ENCODE data around the gene B4GALT4.
"Not testable (repeated sequence)": the region's sequence is repeated elsewhere in the genome, so short reads cannot be mapped to it uniquely, and the experiment has no call there.

B4GALT4 gene

DNA sequence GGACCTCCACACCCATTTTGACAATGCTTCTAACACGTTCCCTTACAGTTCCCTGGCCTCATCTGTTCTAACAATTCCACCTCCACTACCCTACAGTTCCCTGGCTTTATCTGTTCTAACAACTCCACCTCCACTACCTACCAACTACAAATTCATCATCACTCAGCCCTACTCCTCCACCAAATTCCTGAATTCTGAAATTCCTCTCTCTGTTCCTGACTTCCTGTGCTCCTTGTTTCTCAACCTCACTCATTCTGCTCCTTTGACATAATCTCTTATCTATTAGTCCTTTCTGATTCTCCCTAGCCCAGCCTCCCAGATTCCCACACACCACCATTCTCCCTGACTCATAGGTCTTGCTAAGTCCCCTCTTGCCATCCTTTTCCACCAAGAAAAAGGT is 44.8 kb downstream of the B4GALT4 start:
- no peak for DNase-seq (ENCODE audit: low read depth, low spot score)

DNA sequence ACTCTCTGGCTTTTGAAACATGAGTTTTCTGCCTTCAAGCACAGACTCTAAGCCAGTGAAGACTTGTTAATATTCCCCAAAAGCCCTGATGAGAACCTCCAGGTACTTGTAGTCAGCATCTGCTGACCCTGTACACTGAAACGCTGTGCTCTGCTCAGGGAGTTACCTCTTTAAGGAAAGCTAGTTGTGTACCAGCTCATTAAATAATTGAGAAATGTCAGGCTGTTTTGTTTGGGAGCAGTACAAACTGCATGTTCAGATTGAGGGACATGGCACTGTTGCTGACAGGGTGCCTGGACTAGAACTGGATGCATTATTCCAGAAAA is 45.6 kb downstream of the B4GALT4 start:
- no peak for DNase-seq (ENCODE audit: low read depth, low spot score)

DNA sequence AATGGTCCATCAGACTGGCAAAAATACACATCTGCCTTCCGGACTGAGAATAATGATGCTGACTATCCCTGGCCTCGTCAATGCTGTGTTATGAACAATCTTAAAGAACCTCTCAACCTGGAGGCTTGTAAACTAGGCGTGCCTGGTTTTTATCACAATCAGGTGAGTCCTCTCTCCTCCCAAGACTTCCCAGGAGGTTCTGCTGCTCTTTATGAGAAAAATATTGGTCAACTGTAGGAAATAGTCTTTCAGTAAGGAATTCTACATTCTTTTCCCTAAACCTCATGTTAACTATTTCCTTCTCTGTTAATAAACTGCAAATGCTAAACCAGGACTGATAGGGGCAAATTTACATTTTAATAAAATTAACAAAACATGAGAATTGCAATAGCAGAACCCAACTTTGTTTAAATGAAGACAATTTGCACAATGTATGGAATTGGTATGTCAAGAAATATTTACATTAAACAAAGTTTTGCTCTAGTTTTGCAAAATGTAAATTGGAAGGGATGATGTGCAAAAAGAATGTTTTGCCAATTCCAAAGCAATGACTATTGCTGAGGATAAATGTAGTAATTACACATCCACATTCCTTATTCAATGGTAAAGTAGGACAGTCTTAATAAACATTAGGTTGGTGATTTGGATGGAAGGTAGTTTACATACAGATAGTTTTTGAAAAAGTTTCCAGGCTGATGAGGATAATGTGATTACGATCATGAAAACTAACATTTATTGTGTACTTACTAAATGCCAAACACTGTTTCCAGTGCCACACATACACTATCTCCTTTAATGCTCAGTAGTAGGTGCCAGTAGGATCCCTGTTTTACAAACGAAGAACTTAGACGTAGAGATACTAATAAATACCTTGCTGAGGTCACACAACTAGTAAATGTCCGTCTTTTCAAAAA is 46.2 kb downstream of the B4GALT4 start:
- no peak for DNase-seq (ENCODE audit: low read depth, low spot score)

DNA sequence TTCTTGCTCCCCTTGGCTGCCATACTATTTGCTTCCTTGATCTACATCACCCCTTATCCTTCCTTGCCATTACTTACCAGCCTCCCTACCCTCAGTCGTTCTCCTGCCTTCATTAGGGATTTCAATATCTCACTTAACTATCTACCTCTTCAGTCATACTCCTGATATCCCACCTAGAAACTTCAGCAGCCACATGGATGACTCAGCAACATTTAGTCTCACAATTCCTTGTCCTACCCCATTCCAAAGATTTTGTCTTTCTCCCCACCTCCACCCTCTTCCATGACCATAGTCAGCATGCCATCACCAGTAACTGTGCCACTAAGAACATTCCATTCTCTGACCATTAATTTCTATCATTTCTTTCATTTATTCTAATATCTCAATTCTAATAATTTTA is 48.9 kb downstream of the B4GALT4 start:
- no peak for DNase-seq (ENCODE audit: low read depth, low spot score)

DNA sequence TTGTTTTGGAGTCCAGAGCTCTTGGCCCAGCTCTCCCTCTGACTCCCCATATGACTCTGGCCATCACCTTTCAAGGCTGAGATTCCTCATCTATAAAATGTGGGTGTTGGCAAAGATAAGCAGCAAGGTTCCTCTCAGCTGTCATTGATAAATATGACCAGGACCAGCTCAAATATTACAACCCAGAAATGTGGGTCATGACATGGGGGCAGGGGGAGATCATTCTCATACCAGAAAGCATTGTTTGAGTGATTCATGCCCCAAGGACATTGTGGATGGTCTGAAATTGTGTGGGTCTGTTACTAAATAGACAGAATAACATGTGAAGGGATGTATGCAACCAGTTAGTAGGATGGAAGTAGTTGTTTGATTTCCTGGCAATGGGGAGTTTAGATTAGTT is 53.4 kb downstream of the B4GALT4 start:
- DNase-seq (ENCODE audit: low read depth, low spot score) = no peak

DNA sequence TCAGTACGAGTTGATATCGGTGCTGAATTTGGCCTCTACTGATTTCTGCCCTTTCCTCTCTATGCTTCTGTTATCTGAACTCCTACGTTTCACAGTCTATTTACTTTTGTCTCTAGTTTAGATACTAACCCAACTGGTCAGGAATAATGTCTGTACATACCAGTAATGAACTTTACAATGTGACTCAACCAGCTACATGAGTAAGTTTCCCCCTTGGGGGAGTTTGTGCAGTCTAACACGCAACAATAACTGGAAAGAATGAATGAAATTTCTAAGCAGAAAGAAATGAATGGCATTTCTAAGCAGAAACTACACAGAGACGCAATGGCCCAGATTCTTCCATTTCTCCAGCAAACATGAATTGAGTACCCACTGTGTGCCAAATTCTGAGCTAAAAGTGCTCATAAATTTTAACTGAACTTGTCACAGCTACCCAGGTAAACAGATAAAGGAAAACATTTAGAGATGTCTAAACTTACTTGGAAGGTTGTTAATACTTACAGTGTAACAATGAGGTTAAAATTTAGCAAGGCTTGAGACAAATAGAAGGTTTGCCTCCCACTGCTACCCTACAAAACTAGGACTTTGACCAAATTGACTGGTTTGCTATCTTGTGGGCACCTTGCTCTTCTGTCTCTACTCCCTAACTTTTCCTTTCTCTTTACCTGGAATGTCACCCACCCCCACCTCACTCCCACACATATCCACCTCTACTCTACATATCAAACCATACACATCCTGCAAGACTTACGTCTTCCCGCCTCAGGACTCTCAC is 55.7 kb downstream of the B4GALT4 start:
- no peak for DNase-seq (ENCODE audit: low read depth, low spot score)

DNA sequence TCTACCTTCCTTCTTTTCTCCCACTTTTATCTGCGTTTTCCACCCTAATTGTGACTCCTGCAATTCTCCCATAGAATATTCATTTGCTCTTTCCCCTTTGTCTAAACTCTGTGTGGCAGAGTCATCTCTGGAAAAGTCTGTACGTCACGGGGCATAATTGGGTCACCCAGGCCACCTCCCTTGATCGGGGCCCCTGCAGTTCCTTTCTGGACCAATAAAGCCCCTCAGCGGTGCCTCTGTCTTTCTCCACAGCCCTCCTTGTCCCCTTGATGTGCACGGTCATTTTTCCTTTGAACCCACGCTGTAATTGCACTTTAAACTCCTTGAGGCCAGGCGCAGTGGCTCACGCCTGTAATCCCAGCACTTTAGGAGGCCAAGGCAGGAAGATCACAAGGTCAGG is 56.6 kb downstream of the B4GALT4 start:
- DNase-seq (ENCODE audit: low read depth, low spot score) = no peak

DNA sequence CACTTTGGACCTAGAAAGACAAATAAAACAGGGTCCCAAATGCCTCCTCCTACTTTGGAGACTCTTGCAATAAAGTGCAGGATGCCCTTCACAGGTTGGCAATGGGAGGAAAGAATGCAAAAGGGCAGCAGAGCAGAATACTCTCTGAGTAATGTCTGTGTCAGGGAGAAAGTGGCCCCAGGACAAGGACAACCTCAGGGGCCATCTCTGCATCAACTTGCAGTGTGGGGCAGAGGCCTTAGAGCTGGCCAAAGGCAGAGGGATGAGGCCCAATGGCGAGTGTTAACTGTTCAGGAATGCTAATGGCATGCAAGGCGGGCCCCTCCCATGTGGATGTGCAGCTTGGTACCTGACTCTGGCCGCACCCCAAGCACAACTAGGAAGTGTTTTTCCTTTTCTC is 58.9 kb downstream of the B4GALT4 start:
- DNase-seq (ENCODE audit: low read depth, low spot score) = no peak

DNA sequence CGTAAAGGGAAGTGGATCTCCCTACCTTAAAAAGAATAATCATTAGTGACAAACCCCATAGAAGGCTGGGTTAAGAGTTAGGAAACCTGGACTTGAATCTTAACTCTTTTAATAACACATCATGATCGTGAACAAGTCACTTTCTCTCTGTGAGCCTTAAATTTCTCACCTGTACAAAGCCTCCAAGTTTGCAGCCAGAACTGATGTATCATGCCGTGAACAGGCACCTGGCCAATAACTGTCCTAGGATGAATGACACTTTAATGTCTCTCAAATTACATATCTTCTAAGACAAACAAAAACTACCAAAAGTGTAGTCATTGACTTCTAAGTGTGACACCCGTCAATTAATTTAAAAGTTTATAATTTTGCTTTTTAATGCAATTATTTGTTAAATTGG is 63.4 kb downstream of the B4GALT4 start:
- no peak for DNase-seq (ENCODE audit: low read depth, low spot score)

DNA sequence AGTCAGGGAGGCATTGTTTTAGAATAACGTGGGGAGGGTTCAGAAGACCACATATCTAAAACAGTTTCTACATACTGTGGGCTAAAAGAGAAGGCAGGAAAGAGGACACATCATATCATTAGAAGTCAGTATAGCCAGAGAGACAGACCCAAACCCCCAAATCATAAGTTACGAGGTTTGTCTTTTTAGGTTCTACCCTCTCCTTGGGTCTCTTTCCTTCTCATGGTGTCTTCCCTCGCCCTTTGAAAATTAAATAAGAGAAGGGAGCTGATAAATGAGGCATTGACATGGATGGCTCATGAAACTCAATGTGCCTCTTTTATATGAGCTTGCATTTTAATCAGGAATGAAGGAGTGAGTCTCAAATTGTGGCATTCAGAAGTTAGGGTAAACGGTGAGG is 63.9 kb downstream of the B4GALT4 start:
- no peak for DNase-seq (ENCODE audit: low read depth, low spot score)

DNA sequence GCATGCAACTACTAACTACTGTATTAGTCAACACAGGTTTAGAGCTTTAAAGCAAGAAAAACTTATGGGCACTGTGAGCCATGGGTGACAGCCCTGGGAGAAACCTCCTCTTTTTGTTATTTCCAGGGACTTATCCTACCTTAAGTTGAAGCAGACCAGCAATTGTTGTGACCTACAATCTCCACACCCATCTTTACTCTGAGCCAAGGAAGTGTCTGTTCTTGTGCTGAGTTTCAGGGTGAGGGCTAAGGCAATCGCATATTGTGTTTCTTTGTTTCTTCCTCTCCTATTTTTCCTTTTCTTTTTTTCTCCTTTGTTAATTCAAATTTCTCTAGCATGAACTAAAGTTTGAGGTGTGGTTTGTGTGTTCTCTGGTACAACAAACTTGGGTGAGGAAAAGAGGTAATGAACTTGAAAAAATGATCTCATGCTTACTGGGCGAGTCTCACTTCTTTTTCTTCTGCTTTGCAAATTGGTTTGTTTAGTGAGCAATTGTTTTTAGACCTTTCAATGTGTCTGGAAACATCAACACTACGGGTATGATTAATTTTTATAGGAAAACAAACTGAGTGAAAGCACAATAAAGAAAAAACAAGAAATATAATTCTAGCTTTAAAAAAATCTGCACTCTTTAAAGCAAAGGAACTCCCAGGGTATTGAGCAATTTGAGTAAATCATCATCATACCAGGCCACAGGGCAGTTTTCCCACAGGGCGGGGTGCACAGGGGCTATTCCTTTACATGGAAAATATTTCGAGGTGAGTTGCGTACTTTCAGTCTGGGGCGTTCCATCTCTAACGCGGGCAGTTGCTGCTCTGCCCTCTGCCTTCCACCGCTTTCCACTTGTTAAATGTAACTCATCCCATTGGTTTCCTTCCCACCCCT is 64.6 kb downstream of the B4GALT4 start:
- no peak for DNase-seq (ENCODE audit: low read depth, low spot score)

DNA sequence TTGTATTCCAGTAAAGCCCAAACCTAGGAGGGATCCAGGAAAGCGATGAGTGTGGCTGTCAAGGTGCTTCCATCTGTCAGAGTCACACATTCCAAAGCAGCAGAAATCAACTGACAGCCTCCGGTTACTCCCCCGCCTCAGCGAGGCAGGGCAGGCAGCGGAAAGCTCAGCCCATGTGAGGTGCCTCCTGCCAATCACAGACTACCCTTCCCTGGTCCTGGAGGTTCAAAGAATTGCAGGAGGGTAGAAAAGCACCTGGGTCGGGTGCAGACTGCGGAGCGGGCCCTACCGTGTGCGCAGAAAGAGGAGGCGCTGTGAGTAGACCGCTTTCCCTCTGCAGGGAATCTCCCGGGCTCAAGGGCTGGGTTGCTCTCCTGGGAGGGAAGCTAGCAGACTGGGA is 67.4 kb downstream of the B4GALT4 start, which contains the start of gene UPK1B:
Gene UPK1B (plus strand): TSS at position 274 of the 400 bp plus-strand sequence. CDS start 13,144 bp downstream, outside the sequence.
- peak; percentile 74 for DNase-seq (ENCODE audit: low read depth, low spot score)

DNA sequence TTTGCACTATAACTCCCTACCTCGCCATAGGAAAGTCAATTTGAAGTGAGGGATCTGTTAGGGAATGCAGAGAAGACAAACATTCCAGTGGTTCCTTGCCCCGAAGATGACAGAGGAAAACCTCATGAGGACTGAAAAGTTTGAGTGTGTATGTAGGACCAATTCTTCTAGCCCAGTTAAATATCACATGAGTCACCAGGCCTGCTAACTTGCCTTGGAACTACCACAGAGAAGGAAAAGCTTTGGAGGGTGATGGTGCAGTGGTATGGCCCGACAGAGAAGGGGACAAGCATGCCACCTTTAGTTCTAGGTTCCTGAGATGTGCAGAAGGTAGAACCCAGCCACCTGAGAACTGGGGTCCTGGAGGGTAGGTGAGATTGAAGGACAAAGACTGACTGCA is 69.9 kb downstream of the B4GALT4 start:
- DNase-seq (ENCODE audit: low read depth, low spot score) = no peak

DNA sequence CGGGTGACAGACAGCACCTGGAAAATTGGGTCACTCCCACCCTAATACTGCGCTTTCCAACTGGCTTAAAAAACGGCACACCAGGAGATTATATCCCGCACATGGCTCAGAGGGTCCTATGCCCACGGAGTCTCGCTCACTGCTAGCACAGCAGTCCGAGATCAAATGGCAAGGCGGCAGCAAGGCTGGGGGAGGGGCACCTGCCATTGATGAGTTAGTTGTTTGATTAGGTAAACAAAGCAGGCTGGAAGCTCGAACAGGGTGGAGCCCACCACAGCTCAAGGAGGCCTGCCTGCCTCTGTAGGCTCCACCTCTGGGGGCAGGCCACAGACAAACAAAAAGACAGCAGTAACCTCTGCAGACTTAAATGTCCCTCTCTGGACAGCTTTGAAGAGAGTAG is 75.9 kb downstream of the B4GALT4 start:
- DNase-seq (ENCODE audit: low read depth, low spot score) = not testable (repeated sequence)

All from iPS DF 19.7 (cell line).